ENCODE measurements around the gene GP1BB.

GP1BB gene

DNA sequence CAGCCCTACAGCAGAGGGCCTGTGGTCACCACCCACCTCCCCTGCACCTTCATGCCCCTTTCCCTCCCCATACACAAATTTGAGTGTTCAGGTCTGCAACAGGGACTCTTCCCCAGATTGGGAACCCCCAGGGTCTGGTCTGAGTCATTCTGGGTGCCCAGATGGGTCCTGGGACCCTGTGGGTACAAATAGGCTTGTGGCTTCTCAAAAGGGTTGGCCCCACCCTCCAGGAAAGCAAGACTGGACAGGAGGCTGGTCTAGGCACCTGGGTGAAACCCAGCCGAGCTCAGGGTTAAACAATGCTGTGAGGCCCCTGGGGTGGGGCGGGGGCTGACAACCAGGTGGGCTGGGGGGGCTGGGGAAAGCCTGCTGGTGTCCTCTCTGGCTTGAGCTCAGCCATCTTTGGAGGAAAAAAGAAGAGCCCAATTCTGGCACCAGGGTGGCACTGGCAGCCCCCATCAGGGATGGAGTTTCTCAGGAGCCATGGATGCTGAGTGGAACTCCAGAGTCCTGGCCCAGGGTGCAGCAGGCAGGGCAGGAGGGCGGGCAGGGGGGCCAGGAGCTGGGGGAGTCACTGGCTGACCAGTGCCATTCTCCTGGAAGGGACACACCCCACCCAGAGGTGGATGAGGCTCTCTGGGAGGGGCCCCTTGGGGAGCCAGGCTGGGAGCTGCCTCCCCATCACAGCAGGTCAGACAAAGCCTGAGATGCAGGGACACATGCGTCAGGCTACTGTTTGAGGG lies 8.0 kb upstream of the GP1BB start:
- in situ Hi-C loops (cut with HindIII; ENCODE audit: low sequenced_read_pairs) = no loop called here
- peak overlapping the region; percentile 46 for H3K4me3 ChIP-seq (ENCODE audit: low read depth, low read length)
- TF ChIP-seq, protein P1, sequence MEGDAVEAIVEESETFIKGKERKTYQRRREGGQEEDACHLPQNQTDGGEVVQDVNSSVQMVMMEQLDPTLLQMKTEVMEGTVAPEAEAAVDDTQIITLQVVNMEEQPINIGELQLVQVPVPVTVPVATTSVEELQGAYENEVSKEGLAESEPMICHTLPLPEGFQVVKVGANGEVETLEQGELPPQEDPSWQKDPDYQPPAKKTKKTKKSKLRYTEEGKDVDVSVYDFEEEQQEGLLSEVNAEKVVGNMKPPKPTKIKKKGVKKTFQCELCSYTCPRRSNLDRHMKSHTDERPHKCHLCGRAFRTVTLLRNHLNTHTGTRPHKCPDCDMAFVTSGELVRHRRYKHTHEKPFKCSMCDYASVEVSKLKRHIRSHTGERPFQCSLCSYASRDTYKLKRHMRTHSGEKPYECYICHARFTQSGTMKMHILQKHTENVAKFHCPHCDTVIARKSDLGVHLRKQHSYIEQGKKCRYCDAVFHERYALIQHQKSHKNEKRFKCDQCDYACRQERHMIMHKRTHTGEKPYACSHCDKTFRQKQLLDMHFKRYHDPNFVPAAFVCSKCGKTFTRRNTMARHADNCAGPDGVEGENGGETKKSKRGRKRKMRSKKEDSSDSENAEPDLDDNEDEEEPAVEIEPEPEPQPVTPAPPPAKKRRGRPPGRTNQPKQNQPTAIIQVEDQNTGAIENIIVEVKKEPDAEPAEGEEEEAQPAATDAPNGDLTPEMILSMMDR (IDR thresholded peaks at IDR 0.05; ENCODE audit: low read depth, low read length) = no peak
- no peak for DNase-seq (ENCODE audit: low read depth, low spot score)

- in situ Hi-C loops (cut with HindIII; ENCODE audit: low sequenced_read_pairs) = no loop called here
- TF ChIP-seq, protein P1 (IDR thresholded peaks at IDR 0.05; ENCODE audit: low read depth, low read length) = no peak
- H3K4me3 ChIP-seq (ENCODE audit: low read depth, low read length) = no peak overlapping the region
- no peak for DNase-seq (ENCODE audit: low read depth, low spot score)
Observed at GRCh38 chr22:19716041-19716828, 7.1 kb upstream of the GP1BB start.

DNA sequence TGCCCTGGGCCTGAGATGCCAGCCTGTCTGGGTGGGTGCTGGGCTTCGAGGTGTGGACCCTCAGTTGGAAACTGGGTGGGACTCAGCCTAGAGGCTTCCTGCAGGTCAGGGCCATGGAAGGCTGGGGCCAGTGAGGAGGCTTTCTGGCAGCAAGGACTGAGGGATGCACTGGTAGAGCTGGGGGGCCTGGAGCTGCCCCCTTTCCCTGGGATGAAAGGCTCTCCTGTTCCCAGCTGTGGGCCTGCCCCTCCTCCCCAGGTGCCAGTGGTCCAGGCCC lies 6.6 kb upstream of the GP1BB start:
- TF ChIP-seq, protein P1 (IDR thresholded peaks at IDR 0.05; ENCODE audit: low read depth, low read length) = no peak
- no peak overlapping the region for H3K4me3 ChIP-seq (ENCODE audit: low read depth, low read length)
- DNase-seq (ENCODE audit: low read depth, low spot score) = no peak
- in situ Hi-C loops (cut with HindIII; ENCODE audit: low sequenced_read_pairs) = no loop called here

GRCh38 chr22:19717181-19717580 lies 6.2 kb upstream of the GP1BB start:
- no peak overlapping the region for H3K4me3 ChIP-seq (ENCODE audit: low read depth, low read length)
- DNase-seq (ENCODE audit: low read depth, low spot score) = no peak
- in situ Hi-C loops (cut with HindIII; ENCODE audit: low sequenced_read_pairs) = no loop called here
- TF ChIP-seq, protein P1 (IDR thresholded peaks at IDR 0.05; ENCODE audit: low read depth, low read length) = no peak

DNA sequence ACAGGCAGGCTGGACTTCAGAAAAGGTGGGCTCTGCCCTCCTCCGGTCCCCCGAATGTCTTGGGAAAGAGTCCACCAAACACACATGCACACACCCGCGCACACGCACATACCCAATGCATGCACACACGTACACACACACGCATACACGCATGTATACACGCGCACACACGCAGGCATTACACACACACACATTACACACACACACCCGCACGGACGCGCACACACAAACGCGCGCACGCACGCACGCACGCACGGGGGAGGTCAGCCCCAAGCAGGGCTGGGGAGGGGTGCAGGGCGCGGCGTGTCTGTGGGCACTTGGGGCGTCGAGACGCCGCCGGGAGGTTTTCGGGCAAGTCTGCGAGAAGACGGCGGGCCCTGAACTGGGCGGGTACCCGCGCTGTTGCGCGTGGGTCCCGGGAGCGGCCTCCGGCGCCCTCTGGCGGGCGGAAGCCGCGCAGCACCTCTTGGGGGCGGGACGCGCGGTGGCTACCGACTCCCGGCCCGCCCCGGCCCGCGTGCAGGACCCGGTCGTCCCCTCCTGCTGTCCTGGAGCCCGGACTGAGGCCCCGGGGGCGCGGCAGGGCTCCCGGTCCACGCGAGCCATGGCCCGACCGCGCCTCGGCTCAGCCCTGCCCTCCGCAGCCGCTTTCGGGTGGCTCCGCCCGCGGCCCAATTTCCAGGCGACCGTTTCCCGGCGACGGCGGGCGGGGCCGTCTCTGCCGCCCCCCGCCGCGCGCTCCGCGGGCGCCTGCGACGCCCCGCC lies 5.5 kb upstream of the GP1BB start:
- H3K4me3 ChIP-seq (ENCODE audit: low read depth, low read length) = peak overlapping the region; percentile 45
- TF ChIP-seq, protein P1 (IDR thresholded peaks at IDR 0.05; ENCODE audit: low read depth, low read length) = peak; percentile 70
- DNase-seq (ENCODE audit: low read depth, low spot score) = peak; percentile 55
- in situ Hi-C loops (cut with HindIII; ENCODE audit: low sequenced_read_pairs) = no loop called here

- H3K4me3 ChIP-seq (ENCODE audit: low read depth, low read length) = peak overlapping the region; percentile 45
- no peak for DNase-seq (ENCODE audit: low read depth, low spot score)
- TF ChIP-seq, protein P1 (IDR thresholded peaks at IDR 0.05; ENCODE audit: low read depth, low read length) = no peak
- in situ Hi-C loops (cut with HindIII; ENCODE audit: low sequenced_read_pairs) = no loop called here
Observed at GRCh38 chr22:19718456-19719049, 4.8 kb upstream of the GP1BB start.

All from astrocyte of the spinal cord (primary cell).